Subcutaneous abdominal adipose tissue (tissue), 5 donors: ENCODE measurements around the gene SMG6.
A peak's percentile ranks its signal among the peaks of the same experiment; 100 is the strongest.

Source experiments
- H3K27ac ChIP-seq: one replicate; pipeline ENCODE4 v1.7.0; 2013; ENCODE audit warnings: low read depth, mild to moderate bottlenecking, inconsistent platforms, low read length, moderate library complexity
- H3K27me3 ChIP-seq, 5 donors: one replicate each; pipeline ENCODE4 v1.7.0; 2013; ENCODE audit warnings: low read length in 5 of 5, inconsistent platforms in 1 of 5; ENCODE audit not compliant: control insufficient read depth in 5 of 5, insufficient read depth in 4 of 5
- H3K36me3 ChIP-seq, 5 donors: one replicate each; pipeline ENCODE4 v1.7.0; 2013; ENCODE audit warnings: low read length in 5 of 5; ENCODE audit not compliant: control insufficient read depth in 5 of 5, insufficient read depth in 5 of 5
- H3K4me1 ChIP-seq, 5 donors: one replicate each; pipeline ENCODE4 v1.7.0; 2013; ENCODE audit warnings: low read length in 5 of 5, mild to moderate bottlenecking in 3 of 5, moderate library complexity in 1 of 5; ENCODE audit not compliant: control insufficient read depth in 5 of 5, insufficient read depth in 5 of 5
- H3K4me3 ChIP-seq, 5 donors: one replicate each; pipeline ENCODE4 v1.7.0; 2013; ENCODE audit warnings: low read length in 5 of 5, low read depth in 1 of 5
- H3K9ac ChIP-seq, 5 donors: one replicate each; pipeline ENCODE4 v1.7.0; 2013; ENCODE audit warnings: low read length in 5 of 5, mild to moderate bottlenecking in 4 of 5, moderate library complexity in 3 of 5
- H3K9me3 ChIP-seq, 5 donors: one replicate each; pipeline ENCODE4 v1.7.0; 2013; ENCODE audit warnings: low read length in 5 of 5; ENCODE audit not compliant: control insufficient read depth in 5 of 5
- donor health status: healthy.
- donor health status: healthy.
- donor health status: healthy.
- donor health status: healthy.
- donor health status: healthy.

SMG6 gene

GRCh38 chr17:2063261-2064146 lies 240.1 kb downstream of the SMG6 start:
- H3K9me3 ChIP-seq, result no peaks in the 10 kb centered on the region
- H3K4me3 ChIP-seq, result no peak overlapping the region
- H3K9ac ChIP-seq, result no peak overlapping the region
- peaks cover 0 to 17% (median 0%) of the 10 kb centered on the region in 5 donors for H3K27me3 ChIP-seq
- H3K36me3 ChIP-seq, result peaks cover 0 to 70% (median 51%) of the 10 kb centered on the region in 5 donors
- peaks cover 27 to 96% (median 85%) of the 10 kb centered on the region in 5 donors for H3K4me1 ChIP-seq
- peak overlapping the region; percentile 37 for H3K27ac ChIP-seq

GRCh38 chr17:2062571-2063183 lies 240.9 kb downstream of the SMG6 start:
- H3K4me3 ChIP-seq, result no peak overlapping the region

GRCh38 chr17:2061441-2061958 lies 242.1 kb downstream of the SMG6 start:
- Histone ChIP-seq H3K27me3 (peaks cover 6 to 26% (median 11%) of the 10 kb centered on the region in 5 donors), H3K9me3 (no peaks in the 10 kb centered on the region), H3K27ac (peak overlapping the region; percentile 46), H3K4me1 (peaks cover 15 to 96% (median 76%) of the 10 kb centered on the region in 5 donors), H3K36me3 (peaks cover 0 to 62% (median 52%) of the 10 kb centered on the region in 5 donors), H3K9ac (no peak overlapping the region), H3K4me3 (peak overlapping the region in 1 of 5 donors; percentile 32)

More at GRCh38 chr17:2062571-2063183, 240.9 kb downstream of the SMG6 start:
- Histone ChIP-seq H3K9ac (no peak overlapping the region), H3K9me3 (no peaks in the 10 kb centered on the region), H3K36me3 (peaks cover 0 to 65% (median 52%) of the 10 kb centered on the region in 5 donors), H3K27ac (peak overlapping the region; percentile 37), H3K4me1 (peaks cover 23 to 96% (median 84%) of the 10 kb centered on the region in 5 donors), H3K27me3 (peaks cover 5 to 23% (median 7%) of the 10 kb centered on the region in 5 donors)

- H3K27ac ChIP-seq, result peak overlapping the region; percentile 46
- peaks cover 6 to 28% (median 14%) of the 10 kb centered on the region in 5 donors for H3K27me3 ChIP-seq
- H3K36me3 ChIP-seq, result peaks cover 0 to 56% (median 48%) of the 10 kb centered on the region in 5 donors
- H3K4me1 ChIP-seq, result peaks cover 10 to 95% (median 74%) of the 10 kb centered on the region in 5 donors
- peak overlapping the region in 3 of 5 donors; percentile 19 to 39 (median 37) for H3K4me3 ChIP-seq
- H3K9ac ChIP-seq, result peak overlapping the region in 1 of 5 donors; percentile 9
- no peaks in the 10 kb centered on the region for H3K9me3 ChIP-seq
Measured at GRCh38 chr17:2060681-2061440, 242.7 kb downstream of the SMG6 start.

GRCh38 chr17:2060385-2060658 lies 243.3 kb downstream of the SMG6 start:
- peaks cover 6 to 28% (median 14%) of the 10 kb centered on the region in 5 donors for H3K27me3 ChIP-seq
- peaks cover 9 to 93% (median 69%) of the 10 kb centered on the region in 5 donors for H3K4me1 ChIP-seq
- H3K27ac ChIP-seq, result peak overlapping the region; percentile 46
- no peak overlapping the region for H3K9ac ChIP-seq
- H3K9me3 ChIP-seq, result no peaks in the 10 kb centered on the region
- H3K36me3 ChIP-seq, result peaks cover 0 to 51% (median 44%) of the 10 kb centered on the region in 5 donors
- peak overlapping the region in 3 of 5 donors; percentile 19 to 39 (median 37) for H3K4me3 ChIP-seq

GRCh38 chr17:2059547-2060384 lies 243.8 kb downstream of the SMG6 start:
- H3K27me3 ChIP-seq, result peaks cover 6 to 28% (median 14%) of the 10 kb centered on the region in 5 donors
- peak overlapping the region; percentile 46 for H3K27ac ChIP-seq
- peaks cover 9 to 92% (median 67%) of the 10 kb centered on the region in 5 donors for H3K4me1 ChIP-seq
- H3K9ac ChIP-seq, result no peak overlapping the region
- H3K9me3 ChIP-seq, result no peaks in the 10 kb centered on the region
- H3K4me3 ChIP-seq, result peak overlapping the region in 4 of 5 donors; percentile 21 to 75 (median 38)
- H3K36me3 ChIP-seq, result peaks cover 0 to 45% (median 39%) of the 10 kb centered on the region in 5 donors

GRCh38 chr17:2058586-2059546 lies 244.7 kb downstream of the SMG6 start:
- Histone ChIP-seq H3K9me3 (no peaks in the 10 kb centered on the region), H3K4me3 (peak overlapping the region in 4 of 5 donors; percentile 37 to 75 (median 55)), H3K36me3 (peaks cover 0 to 36% (median 33%) of the 10 kb centered on the region in 5 donors), H3K27ac (peak overlapping the region; percentile 46), H3K27me3 (peaks cover 6 to 35% (median 21%) of the 10 kb centered on the region in 5 donors), H3K4me1 (peaks cover 9 to 92% (median 67%) of the 10 kb centered on the region in 5 donors), H3K9ac (peak overlapping the region in 1 of 5 donors; percentile 11)

- Histone ChIP-seq H3K9ac (no peak overlapping the region), H3K36me3 (peaks cover 0 to 31% (median 29%) of the 10 kb centered on the region in 5 donors), H3K4me1 (peaks cover 11 to 90% (median 63%) of the 10 kb centered on the region in 5 donors), H3K27ac (no peak overlapping the region), H3K9me3 (no peaks in the 10 kb centered on the region), H3K4me3 (peak overlapping the region in 4 of 5 donors; percentile 37 to 75 (median 55)), H3K27me3 (peaks cover 6 to 39% (median 22%) of the 10 kb centered on the region in 5 donors)
Measured at GRCh38 chr17:2057760-2058585, 245.6 kb downstream of the SMG6 start.
